Measurements from ENCODE around the gene ZFR.
"Not testable (repeated sequence)": the region's sequence is repeated elsewhere in the genome, so short reads cannot be mapped to it uniquely, and the experiment has no call there.

Gene ZFR

DNA sequence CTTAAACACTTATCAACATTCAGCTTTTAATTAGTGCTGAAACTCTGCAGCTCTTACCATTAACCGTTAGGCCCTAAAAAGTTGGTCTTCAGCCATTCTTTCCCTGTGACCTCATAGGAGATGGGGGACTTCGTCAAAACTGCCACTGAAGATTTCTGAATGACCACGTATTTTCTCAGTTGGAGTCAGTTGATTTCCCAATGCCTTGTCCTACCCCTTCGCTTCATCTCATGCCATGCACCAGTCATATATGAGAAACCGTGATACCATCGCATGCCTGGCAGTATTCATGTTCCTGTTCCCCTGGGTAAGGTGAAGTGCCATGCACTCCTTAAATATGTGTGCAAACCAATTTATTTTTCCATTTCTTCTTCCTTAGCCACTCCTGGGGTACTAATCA, 10.8 kb upstream of the ZFR start:
- no peaks in the 10 kb centered on the region for H3K27me3 ChIP-seq

DNA sequence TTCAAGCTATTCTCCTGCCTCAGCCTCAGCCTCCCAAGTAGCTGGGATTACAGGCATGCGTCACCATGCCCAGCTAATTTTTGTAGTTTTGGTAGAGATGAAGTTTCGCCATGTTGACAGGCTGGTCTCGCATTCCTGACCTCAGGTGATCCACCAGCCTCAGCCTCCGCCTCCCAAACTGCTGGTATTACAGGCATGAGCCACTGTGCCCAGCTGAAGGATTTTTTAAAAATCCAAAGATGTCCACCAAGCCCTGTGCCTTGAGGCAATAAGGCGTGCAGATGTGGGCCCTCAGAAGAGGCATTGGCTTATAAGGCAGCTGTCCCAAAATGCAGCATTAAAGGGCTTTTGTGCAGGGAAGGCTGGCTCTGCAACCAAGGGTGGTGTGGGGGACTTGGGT, 10.3 kb upstream of the ZFR start:
- H3K9me3 ChIP-seq = no peaks in the 10 kb centered on the region
- no peaks in the 10 kb centered on the region for H3K27me3 ChIP-seq
- no peaks in the 10 kb centered on the region for H3K4me1 ChIP-seq
- no peaks in the 10 kb centered on the region for H3K36me3 ChIP-seq
- no peak overlapping the region for H3K4me3 ChIP-seq (ENCODE audit: low read depth, low read length)
- DNase-seq = no peak
- TF ChIP-seq, protein P1, sequence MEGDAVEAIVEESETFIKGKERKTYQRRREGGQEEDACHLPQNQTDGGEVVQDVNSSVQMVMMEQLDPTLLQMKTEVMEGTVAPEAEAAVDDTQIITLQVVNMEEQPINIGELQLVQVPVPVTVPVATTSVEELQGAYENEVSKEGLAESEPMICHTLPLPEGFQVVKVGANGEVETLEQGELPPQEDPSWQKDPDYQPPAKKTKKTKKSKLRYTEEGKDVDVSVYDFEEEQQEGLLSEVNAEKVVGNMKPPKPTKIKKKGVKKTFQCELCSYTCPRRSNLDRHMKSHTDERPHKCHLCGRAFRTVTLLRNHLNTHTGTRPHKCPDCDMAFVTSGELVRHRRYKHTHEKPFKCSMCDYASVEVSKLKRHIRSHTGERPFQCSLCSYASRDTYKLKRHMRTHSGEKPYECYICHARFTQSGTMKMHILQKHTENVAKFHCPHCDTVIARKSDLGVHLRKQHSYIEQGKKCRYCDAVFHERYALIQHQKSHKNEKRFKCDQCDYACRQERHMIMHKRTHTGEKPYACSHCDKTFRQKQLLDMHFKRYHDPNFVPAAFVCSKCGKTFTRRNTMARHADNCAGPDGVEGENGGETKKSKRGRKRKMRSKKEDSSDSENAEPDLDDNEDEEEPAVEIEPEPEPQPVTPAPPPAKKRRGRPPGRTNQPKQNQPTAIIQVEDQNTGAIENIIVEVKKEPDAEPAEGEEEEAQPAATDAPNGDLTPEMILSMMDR (IDR thresholded peaks at IDR 0.05; ENCODE audit: low read depth, low read length) = no peak

More for the DNA sequence above, 10.8 kb upstream of the ZFR start:
- no peaks in the 10 kb centered on the region for H3K36me3 ChIP-seq
- DNase-seq = no peak
- H3K9me3 ChIP-seq = no peaks in the 10 kb centered on the region
- no peaks in the 10 kb centered on the region for H3K4me1 ChIP-seq
- TF ChIP-seq, protein P1 (IDR thresholded peaks at IDR 0.05; ENCODE audit: low read depth, low read length) = no peak
- H3K4me3 ChIP-seq (ENCODE audit: low read depth, low read length) = no peak overlapping the region

DNA sequence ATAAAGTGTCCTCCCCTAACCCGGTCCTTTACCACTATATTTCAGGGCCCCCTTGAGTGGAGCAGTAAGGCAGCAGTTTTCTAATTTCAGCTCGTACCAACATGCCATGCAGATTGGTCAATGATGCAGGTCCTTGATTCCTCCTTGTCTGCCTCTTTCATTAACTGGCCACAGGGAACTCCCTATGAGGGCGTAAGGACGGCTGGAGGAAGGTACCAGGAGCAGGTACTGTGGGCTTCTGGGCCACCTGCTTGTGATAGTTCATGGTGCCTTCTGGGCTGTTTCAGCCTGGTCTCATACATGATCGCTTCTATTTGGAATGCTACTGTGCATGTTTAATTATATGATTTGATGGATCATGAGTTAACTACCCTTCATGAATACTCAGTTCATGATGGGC, 9.4 kb upstream of the ZFR start:
- TF ChIP-seq, protein P1 (IDR thresholded peaks at IDR 0.05; ENCODE audit: low read depth, low read length) = no peak
- Histone ChIP-seq H3K4me1 (no peaks in the 10 kb centered on the region), H3K36me3 (no peaks in the 10 kb centered on the region), H3K27me3 (no peaks in the 10 kb centered on the region), H3K9me3 (no peaks in the 10 kb centered on the region), H3K4me3 (ENCODE audit: low read depth, low read length) (no peak overlapping the region)
- DNase-seq = no peak

DNA sequence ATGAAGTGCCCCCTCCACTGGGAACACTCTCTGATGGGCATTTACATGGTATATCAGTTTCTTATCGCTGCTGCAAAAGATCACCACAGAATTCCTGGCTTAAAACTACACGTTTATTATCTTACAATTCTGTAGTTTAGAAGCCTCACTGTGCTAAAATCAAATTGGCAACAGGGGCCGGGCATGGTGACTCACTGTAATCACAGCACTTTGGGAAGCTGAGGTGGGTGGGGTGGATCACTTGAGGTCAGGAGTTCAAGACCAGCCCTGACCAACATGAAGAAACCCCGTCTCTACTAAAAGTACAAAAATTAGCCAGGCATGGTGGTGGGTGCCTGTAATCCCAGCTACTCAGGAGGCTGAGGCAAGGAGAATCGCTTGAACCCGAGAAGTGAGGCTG, 7.8 kb upstream of the ZFR start:
- H3K27me3 ChIP-seq; H3K4me3 ChIP-seq (ENCODE audit: low read depth, low read length); H3K4me1 ChIP-seq; H3K9me3 ChIP-seq; H3K36me3 ChIP-seq; DNase-seq: not testable (repeated sequence)

DNA sequence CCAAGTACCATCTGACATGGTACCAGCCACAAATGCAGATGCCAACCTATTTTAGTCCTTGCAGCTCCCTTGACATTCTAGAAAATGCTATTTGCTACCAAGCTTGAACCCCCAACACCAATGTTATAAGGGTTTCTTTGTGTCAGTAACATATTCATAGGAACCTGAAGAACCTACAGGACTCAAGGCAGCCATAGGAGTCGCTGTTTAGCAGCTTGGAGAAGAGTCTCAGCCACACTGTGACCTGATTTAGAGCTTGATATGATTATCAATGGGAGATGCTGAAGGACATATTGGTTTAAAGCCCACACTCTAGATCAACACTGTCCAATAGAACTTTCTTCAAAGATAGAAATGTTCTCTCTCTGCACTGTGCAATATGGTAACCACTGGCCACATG, 6.4 kb upstream of the ZFR start:
- TF ChIP-seq, protein P1 (IDR thresholded peaks at IDR 0.05; ENCODE audit: low read depth, low read length) = peak; percentile 51
- no peaks in the 10 kb centered on the region for H3K36me3 ChIP-seq
- no peak for DNase-seq
- H3K4me3 ChIP-seq (ENCODE audit: low read depth, low read length) = no peak overlapping the region
- no peaks in the 10 kb centered on the region for H3K27me3 ChIP-seq
- no peaks in the 10 kb centered on the region for H3K4me1 ChIP-seq
- no peaks in the 10 kb centered on the region for H3K9me3 ChIP-seq

DNA sequence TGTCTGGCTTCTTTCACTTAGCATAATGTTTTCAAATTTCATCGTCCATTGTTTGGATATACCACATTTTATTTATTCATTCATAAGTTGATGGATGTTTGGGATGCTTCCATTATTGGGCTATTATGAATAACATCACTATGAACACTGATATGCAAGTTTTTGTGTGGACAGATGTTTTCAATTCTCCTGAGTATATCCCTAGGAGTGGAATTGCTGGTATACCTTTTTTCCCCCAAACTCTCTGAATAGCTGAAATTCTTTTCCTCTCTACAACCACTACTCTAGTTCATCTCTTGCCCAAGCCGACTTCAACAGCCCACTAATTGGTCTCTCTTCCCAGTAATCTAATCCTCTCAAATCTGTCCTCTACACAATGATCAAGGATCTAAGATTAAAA, 4.7 kb upstream of the ZFR start:
- Histone ChIP-seq H3K4me3 (ENCODE audit: low read depth, low read length) (no peak overlapping the region), H3K27me3 (no peaks in the 10 kb centered on the region), H3K36me3 (no peaks in the 10 kb centered on the region), H3K4me1 (no peaks in the 10 kb centered on the region), H3K9me3 (no peaks in the 10 kb centered on the region)
- TF ChIP-seq, protein P1 (IDR thresholded peaks at IDR 0.05; ENCODE audit: low read depth, low read length) = no peak
- DNase-seq = no peak

DNA sequence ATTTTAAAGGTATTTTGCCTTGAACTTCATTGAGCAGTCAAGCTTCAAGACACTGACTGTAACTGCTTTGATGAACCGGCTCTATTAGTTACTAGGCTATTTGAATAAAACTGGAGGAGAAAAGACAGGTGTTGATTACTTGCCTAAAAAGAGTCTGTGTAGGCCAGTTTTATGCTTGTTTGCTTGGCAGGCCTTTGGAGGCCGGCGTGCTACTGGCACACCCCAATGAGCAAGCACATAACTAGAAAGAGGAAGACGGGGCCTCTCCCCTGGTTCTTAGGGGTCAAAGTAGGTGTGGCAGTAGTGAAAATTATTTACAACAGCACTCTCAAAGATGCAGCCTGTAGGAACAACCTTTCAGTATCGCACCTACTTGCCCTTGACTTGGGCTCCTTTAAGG, 2.1 kb upstream of the ZFR start:
- H3K36me3 ChIP-seq = no peaks in the 10 kb centered on the region
- no peaks in the 10 kb centered on the region for H3K27me3 ChIP-seq
- DNase-seq = no peak
- no peaks in the 10 kb centered on the region; the same call in 1 of the 2 replicates for H3K4me1 ChIP-seq
- no peaks in the 10 kb centered on the region for H3K9me3 ChIP-seq
- TF ChIP-seq, protein P1 (IDR thresholded peaks at IDR 0.05; ENCODE audit: low read depth, low read length) = no peak
- no peak overlapping the region for H3K4me3 ChIP-seq (ENCODE audit: low read depth, low read length)

All from BE2C (cell line).